TTC549 (cell line): ENCODE data around the gene ANKRD12.
A peak's percentile ranks its signal among the peaks of the same experiment; 100 is the strongest.

Experiments
- FAIRE-seq: peaks from 2 replicates; lab custom pipeline; 2012; peaks lifted over from hg19 to GRCh38; lab: Jason Lieb, UNC

ANKRD12 gene

DNA sequence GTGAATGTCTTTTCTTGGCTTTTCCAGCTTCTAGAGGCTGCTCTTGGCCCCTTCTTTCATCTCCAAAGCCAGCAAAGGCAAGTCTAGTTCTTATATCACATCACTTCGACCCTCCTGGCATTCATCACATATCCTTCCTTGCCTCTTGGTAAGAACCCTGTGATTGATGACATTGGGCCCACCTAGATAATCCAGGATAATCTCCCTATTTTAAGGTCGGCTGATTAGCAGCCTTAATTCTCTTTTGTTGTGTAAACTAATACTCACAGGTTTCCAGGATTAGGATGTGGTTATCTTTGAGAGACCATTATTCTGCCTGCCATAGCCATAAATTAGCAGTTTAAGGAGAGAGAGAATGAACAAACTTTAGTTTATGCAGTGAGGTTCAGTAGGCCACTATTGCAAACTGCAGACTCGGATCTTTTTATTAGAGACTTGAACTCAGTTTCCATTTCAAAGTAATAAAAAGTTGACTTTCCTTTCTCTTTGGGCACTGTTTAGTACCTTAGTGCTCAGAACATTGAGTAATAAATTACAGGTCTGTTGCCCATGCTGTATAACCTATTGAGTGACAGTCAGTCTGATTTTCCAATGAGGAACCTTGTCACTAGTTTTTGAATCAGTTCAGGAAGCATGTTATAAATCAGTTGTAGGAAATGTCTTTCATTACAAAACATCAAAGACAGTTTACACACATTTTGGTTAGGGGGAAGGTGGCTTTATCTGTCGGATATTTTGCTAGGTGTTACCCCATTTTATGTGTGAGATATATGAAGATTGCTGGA, 29.6 kb upstream of the ANKRD12 start:
- no peak for FAIRE-seq

DNA sequence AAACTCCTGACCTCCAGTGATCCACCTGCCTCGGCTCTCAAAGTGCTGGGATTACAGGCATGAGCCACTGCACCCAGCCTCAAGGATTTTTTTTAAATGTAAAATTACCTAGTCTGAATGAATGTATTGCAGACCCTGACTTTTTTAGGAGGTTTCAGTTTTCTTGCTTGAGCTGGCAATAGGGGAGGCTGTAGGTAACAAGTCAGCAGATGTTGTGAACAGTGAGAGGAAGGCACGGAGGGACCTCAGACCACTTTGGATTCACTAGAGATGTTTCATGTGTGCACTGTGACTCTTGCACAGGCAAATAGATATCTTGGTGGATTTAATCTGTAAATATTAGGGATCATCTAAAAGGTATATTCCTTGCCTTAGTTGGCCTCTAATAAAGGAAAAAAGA, 27.7 kb upstream of the ANKRD12 start:
- no peak for FAIRE-seq

DNA sequence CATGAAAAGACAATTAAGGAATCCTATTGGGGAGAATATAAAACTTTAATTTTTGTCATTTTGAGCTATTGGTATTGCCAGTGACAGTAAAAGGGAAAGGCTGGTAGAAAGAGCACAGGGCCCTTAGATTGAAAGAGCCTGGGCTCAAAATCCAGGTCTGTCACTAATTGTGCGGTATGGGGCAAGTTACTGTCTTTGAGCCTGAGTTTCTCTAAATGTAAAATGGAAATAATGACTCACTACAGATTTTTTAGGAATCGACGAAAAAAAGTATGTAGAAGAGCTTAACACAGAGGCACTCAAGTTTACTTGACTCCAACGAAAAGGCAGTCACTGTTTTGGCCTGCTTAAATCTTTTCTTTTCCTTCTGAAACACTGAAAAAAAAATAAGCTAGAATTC, 27.1 kb upstream of the ANKRD12 start:
- no peak for FAIRE-seq

DNA sequence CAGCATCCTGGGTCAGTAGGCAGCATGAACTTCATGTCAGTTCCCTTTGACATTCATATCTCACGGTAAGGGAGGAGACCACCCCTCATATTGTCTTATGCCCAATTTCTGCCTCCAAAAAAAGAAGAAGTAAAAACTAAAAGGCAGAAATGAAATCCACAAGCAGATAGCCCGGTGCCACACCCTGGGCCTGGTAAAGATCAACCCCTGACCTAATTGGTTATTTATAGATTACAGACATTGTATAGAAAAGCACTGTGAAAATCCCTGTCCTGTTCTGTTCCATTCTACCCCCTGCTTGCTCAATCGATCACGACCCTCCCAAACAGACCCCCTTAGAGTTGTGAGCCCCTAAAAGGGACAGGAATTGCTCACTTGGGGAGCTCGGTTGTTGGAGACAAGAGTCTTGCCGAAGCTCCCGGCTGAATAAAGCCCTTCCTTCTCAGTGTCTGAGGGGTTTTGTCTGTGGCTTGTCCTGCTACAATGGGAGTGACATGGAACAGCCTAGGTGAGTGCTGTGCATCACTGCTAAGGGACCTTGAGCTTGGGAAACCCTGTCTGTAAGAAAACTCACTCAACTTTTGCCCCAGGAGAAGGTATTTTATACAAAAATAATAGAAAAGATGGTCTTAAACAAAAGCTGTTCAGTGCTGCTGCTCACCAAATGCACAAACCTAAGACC, 23.0 kb upstream of the ANKRD12 start:
- no peak for FAIRE-seq

DNA sequence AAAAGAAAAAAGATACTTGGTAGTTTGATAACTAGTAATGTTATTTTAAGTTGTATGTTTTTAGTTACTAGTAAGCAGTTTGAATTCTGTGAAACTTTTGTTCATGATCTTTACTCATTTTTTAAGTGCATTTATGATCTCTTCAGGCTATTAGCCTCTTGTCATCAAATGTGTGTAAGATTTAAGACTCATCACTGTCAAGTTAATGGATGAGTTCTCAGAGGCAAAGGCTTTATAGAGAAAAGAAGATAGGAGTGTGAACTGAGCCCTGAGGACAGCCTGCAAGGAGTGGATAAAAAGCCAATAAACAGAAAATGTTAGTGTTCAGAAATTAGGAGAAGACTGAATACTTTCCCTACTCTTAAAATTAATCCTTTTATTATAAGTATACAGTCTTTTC, 20.6 kb upstream of the ANKRD12 start:
- FAIRE-seq: no peak

DNA sequence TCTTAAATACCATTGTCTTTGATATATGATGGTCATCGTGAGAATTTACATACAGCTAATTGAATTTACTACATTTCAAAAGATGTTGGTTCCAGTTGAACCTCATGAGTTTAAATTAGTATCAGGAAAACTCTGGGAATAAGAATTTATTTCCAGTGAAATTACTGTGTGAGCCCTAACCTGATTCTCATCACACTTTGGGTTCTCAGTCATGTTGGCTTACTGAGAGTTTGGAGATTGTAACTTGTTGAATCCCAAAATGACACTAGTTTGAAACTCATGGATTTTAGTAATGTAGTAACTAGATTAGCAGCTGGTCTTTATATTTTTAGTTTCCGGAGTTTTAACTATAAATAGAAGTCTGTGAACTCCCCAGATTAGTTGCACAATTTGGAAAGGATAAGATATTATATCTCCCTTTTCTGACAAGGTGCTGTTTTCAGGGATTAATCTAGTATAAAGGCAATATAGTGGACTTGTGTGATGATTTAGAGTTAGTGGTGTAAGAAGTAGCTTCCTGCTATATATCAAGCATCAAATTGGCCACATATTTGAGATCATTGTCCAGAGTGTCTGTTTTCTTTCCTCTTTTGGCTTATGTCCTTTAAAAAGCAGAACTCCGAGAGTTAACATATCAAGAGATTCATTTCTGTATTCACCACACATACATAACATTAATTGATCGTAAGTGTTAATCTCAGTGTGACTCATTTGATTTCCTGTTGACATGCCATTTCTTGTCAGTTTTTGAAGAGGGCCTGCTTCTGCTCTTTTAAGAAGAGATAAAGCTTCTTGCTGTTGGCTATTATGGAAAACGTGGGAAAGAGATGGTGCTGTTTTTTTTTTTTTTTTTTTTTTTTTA, 18.4 kb upstream of the ANKRD12 start:
- no peak for FAIRE-seq

DNA sequence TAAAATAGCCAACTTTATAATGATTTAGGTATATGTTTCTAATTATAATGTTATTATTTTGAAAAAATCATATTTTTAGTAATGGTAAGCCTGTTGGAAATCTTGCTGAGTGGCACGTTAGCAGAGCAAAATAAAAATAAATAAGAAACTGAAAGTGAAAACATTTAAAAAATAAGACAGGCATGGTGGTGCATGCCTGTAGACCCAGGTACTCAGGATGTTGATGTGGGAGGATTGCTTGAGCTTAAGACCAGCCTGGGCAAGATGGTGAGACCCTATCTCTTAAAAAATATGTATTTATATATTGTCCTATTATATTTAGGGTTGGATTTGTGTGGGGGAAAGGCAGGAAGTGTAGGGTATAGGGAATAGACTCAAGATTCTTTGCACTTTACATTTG, 15.8 kb upstream of the ANKRD12 start:
- no peak for FAIRE-seq

DNA sequence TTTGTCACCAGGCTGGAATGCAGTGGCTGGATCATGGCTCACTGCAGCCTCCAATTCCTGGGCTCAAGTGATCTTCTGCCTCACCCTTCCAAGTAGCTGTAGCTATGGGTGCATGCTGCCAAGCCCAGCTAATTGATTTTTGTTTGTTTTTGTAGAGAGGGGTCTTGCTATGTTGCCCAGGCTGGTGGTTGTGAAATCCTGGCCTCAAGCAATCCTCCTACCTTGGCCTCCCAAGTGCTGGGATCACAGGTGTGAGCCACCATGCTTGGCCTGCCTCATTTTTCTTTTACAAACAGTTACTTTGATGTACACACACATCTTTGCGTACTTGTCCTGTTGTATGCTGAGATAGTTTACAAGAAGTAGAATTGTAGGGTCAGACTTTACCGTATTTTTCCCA, 13.1 kb upstream of the ANKRD12 start:
- FAIRE-seq: no peak

DNA sequence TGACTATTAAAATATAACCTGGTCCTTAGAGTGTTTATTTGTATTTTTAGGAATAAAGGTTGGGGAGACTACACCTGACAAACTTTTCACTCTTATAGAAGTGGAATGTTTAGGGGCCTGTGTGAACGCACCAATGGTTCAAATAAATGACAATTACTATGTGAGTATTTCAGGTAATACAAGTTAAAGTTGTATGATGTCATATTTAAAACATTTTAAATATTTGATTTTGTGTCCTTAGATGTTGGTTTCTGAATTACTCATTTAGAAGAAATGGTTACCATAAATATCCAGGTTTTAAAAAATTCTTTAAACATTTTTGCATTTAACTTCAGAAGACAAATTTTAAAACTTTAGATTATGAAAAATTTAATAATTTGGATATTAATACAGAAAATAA, 11.8 kb upstream of the ANKRD12 start:
- peak; percentile 74 for FAIRE-seq

DNA sequence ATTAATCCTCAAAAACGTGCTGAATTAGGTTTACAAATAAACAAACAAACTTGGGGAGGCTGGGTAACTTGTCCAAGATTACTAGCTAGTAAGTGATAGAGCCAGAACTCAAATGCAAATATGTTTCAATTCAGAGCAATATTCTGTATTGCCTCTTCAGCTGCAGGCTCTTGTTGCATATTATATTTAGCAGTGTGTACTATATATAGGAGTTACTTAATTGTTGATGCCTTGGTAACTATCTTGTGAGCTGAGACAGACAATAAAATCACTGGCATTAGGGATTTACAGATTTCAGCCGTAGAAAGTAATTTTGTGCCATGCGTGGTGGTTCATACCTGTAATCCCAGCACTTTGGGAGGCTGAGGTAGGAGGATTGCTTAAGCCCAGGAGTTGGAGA, 10.2 kb upstream of the ANKRD12 start:
- no peak for FAIRE-seq

DNA sequence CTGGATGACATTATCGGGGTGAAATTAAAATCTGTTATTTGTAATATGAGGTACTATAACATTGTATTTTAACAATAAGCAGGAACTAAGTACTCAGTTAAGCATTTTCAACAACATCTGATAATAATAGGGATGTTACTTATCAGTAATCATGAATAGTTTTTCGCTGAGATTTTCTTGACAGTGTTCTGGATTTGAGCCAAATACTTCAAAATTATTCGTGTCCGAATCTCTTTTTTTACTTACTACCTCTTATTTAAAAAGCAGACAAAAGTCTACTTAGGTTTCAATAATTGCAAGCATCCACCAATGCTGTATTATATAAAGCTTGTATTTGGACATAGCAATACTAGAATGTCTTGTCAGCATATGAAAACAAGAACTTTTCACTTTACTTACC, 6.4 kb upstream of the ANKRD12 start:
- FAIRE-seq: no peak

DNA sequence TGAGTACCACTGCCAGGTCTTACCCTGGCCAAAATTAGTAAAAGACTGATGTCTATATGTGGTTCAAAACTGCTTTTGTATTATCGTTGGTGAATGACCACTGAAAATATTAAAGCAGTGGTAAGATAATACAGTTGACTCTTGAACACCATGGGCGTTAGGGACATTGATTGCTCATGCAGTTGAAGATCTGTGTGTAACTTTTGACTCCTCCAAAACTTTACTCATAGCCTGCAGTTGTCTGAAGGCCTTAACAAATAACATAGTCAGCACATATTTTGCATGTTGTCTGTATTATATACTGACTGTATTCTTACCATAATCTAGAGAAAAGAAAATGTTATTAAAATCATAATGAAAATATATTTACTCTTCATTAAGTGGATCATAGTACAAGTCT, 5.8 kb upstream of the ANKRD12 start:
- FAIRE-seq: no peak

DNA sequence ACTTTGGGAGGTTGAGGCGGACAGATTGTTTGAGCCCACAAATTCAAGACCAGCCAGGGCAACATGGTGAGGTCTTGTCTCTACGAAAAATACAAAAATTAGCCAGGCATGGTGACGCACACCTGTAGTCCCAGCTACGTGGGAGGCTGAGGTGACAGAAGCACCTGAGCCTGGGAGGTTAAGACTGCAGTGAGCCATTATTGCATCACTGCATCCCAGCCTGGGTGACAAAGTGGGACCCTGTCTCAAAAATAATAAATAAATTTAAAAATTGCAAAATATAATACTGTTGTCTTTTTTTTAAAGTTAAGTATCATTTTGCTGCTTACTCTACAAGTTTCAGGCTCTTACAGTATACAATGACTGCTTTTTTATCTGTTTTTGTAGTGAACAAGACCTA, 4.0 kb upstream of the ANKRD12 start:
- no peak for FAIRE-seq

DNA sequence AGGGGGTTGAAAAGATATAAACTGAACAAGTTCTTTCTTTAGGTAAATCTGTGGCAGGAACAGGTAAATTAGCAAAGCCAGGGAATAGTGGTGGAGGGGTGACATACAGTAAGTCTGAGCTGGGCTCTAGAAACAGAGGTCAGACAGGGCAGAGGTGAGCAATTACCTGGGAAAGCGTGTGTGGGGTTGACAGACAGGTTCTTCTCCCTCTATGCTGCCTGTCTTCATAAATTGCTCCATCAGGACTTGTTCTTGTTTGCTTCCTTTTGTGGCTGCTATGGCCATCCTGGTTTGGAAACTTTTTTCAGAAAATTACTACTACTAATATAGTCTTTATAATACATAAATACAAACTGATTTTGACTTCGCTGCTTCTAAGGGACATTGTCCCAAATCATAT, 3.4 kb upstream of the ANKRD12 start:
- no peak for FAIRE-seq

DNA sequence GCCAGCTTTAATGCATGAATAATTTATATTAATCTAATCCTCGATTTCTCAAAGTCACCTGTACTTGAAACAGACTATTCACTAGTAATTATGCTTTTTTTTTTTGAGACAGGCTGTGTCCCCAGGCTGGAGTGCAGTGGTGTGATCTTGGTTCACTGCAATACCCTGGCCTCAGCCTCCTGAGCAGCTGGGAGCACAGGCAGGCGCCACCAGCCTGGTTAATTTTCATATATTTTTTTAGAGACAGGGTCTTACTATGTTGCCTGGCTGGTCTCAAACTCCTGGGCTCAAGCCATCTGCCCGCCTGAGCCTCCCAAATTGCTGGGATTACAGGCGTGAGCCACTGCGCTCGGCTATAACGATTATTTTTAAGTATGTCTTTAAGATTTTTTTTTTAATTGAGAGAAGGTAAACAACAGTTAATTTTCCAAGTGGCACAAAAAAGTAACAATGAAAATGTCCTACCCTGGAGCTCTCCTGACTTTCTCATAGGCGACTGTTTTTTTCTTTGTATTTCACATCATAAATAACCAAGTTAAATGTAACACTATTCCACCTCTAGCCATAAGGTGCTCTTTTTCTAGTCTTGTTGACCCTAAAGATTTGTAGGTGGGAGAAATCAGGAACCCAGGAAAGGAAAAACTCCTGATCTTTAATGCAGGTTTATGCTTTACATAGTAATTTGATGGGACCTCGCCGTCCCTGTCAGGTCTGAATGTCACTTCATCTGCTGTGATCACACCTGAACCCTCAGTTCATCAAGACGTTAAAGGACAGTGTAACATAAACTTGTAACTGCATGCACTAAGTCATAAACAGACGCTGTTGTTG, 1.3 kb upstream of the ANKRD12 start:
- no peak for FAIRE-seq

DNA sequence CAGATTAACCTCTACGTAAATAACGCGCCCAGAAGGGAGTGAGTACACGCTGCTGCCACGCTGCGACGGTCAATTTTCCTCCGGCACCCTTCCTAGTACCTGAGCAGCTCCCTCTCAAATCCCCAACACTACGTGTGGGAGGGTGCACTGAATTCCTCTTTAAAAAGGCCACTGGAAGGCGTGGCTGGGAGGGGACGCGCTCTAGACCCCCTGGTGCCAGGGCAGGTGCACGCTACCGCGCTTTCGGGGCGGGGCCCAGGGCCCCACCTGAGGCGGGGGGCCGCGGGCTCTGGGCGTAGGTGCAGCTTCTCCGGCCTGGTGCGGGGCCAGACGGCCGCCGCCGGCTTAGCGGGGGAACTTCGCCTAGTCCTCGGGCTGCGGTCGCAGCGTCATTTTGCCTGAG, 668 bp upstream of the ANKRD12 start:
- no peak for FAIRE-seq

DNA sequence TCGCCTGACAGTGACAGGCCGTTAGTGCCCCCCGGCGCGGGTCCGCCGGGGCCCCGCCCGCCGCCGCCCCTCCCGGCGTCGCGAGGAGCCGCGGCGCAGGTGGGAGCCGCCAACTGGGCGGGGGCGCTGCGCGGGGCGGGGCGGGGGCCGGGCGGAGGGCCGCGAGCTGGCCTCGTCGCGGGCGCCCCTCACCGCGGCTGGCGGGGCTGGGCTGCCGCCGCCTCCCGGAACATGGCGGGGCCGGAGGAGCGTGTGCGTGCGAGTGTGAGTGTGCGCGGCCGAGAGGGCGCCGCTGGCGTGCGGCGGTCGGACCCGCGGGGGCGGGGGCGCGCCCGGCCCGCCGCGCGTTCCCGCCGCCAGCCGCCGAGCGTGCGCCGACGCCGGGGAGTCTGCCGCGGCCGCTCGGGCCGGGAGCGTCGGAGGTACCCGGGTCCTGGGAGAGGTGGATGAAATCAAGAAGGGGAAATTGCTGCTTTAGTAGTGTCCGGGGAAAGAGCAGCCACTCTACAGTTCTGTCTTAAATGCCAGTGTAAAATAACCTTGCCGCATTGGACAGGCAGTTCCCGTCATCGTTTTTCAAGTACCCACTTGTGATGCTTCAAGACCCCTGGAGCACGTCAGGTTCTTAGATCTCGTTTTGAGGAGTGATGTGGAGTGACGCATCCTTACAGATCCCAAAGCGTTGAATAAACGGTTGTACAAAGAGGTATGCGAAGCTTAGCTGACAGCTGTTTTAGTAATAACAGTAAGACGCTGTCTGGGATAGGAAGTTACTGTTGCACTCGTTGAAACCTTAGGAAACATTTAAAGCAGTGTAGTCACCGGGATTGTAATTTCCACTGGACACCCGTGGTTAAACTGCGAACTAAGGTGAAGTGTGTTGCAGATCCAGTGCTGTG, 836 bp downstream of the ANKRD12 start:
- FAIRE-seq: no peak

DNA sequence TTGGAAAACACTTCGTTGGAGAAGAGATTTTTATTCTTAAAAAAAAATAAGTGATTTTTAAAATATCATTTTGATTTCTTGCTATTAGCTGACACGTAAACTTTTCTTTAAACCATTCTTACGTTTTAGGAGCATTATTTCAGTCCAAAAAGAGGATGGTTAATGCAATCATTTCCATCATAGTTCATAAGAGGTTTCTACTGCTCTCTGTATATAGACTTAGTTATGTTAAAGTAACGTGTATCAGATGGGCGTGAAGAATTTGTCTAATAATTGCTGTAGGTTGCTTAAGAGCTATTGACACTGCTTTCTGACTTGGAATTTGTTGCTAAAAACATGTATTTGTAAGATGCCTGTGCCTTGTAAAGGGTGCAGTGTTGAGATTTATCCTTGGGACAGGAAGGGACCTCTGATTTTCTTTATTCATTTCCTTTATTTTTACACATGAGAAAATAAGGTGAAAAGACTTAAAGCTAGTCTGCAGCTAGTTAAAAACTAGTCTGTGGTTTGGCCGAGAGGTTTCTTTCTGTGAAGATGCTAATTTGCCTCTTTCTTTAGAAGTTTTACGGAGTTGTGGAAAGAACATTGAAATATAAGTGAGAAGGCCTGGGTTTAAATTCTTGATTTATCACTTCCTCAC, 2.9 kb downstream of the ANKRD12 start:
- FAIRE-seq: no peak

DNA sequence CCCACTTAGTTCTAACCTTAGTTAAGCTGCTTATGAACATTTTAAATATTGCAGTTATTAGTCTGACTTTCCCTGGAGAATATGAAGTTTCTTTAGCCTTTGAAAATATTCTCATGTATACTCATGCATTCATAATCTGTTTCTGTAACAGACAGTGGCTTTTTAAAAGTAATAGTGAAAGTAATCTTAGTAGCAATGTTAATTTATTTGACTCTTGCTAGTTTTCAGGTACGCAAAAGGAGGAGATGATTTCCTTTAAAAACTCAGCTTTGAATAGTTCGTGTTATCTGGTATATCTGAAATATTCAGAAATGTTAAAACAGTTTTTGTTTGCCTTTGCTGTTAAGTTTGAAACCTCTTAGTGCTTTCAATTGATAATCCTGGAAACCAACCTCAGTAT, 3.8 kb downstream of the ANKRD12 start:
- FAIRE-seq: no peak

DNA sequence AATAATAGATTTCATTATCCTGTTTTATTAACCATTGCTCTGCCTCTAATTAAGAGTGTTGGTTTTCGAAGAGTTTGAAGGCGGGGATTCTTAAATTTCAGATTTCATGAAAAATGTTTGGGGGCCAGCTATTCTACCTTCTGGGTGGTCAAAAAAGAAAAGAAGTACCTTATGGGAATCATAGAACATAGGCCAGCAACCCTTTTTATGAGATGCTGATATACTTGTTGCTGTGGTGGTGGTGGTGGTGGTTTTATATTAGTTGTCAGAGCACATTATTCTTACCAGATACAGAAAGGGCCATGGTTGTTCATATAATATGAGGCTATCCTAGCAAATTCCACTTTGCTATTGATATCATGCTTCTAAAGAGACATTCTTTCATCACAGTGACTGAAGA, 4.4 kb downstream of the ANKRD12 start:
- no peak for FAIRE-seq

DNA sequence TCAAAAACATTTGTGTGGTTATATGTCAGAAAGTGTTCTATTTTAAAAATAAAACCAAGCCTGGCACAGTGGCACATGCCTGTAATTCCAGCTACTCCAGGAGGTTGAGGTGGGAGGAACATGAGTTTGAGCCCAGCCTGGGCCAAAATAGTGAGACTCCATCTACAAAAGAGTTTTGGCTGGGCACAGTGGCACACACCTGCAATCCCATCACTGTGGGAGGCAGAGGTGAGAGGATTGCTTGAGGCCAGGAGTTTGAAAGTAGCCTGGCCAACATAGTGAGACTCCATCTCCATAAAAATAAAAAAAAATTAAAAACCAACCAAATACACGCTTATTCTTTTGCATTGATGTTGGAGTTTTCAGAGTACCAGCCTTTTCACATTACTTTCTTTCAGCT, 9.6 kb downstream of the ANKRD12 start:
- FAIRE-seq: no peak
